Esophagus squamous epithelium (tissue), 4 donors: ENCODE results near the gene NCOR1.

Experiments used
- CTCF ChIP-seq, 6 experiments: fragments of 450-650 bp in 4 of 6; fragments of 200-600 bp in 2 of 6; sonication (generic) in 2 of 6; IDR thresholded peaks; one replicate each; pipeline ENCODE4 v1.5.1; 2016 to 2019; ENCODE audit warnings: antibody characterized with exemption in 6 of 6, mild to moderate bottlenecking in 4 of 6, moderate library complexity in 4 of 6
- POLR2A ChIP-seq, 4 donors: fragments of 450-650 bp; IDR thresholded peaks; one replicate each; pipeline ENCODE4 v1.6.1; 2017; ENCODE audit warnings: antibody characterized with exemption in 4 of 4, mild to moderate bottlenecking in 4 of 4, moderate library complexity in 3 of 4

GRCh38 chr17:16259926-16260325 is 44.6 kb upstream of the NCOR1 start:
- TF ChIP-seq CTCF (IDR thresholded peaks at IDR 0.05) (no peak), POLR2A (IDR thresholded peaks at IDR 0.05) (no peak)
